Prostate gland (tissue), 2 donors: Measurements from ENCODE around the gene ELMO3. TPM values are rescaled to one million over a fixed set of nuclear protein-coding genes. Genes with fewer than 3 reads are reported as not detected.

Source experiments
- DNase-seq: peaks from one replicate; pipeline ENCODE4 v3.0.0-alpha.2; 2019; ENCODE audit warnings: low spot score
- H3K27ac ChIP-seq, 2 donors: fragments of 200-600 bp; sonication (generic); 2 replicates each; pipeline ENCODE4 v1.5.1; 2017 to 2019
- H3K27me3 ChIP-seq: fragments of 200-600 bp; sonication (generic); replicated peaks from 2 replicates; pipeline ENCODE4 v1.5.1; 2019; ENCODE audit not compliant: insufficient read depth
- H3K36me3 ChIP-seq, 2 donors: fragments of 200-600 bp; sonication (generic); 1 replicate in 1 of 2; 2 replicates in 1 of 2; pipeline versions ENCODE4 v1.5.1 to v1.8.1; 2017 to 2019
- H3K4me1 ChIP-seq: fragments of 200-600 bp; sonication (generic); replicated peaks from 2 replicates; pipeline ENCODE4 v1.5.1; 2019
- H3K4me3 ChIP-seq, 2 donors: fragments of 200-600 bp; sonication (generic); 2 replicates each; pipeline ENCODE4 v1.5.1; 2017 to 2019
- H3K9me3 ChIP-seq: fragments of 200-600 bp; sonication (generic); 2 replicates; pipeline ENCODE4 v1.5.1; 2017
- POLR2A ChIP-seq: fragments of 450-650 bp; IDR thresholded peaks from one replicate; pipeline ENCODE4 v1.6.1; 2016; ENCODE audit warnings: antibody characterized with exemption, mild to moderate bottlenecking
- POLR2AphosphoS5 ChIP-seq: sonication (generic); formaldehyde crosslinking; IDR thresholded peaks from one replicate; pipeline ENCODE4 v1.6.1; 2017; ENCODE audit warnings: antibody characterized with exemption
- WGBS: methylation state at CpG from one replicate; pipeline ENCODE4 v1.1.5; 2018; 5-methylcytosine and 5-hydroxymethylcytosine counted together
- intact Hi-C: fragments of 100-400 bp; cut with DNase I; formaldehyde crosslinking; loops from one replicate; pipeline ENCODE4 v1.14.2; 2022
- total RNA-seq, 2 donors: library from RNA; depleted of rRNA; stranded (reverse); fragments of >200 nt; gene quantifications; one replicate each; pipeline ENCODE4 v1.1.0, GENCODE V29; 2016
- TF ChIP-seq, protein P1 (sequence below), 4 experiments: fragments of 200-600 bp in 2 of 4; fragments of 450-650 bp in 2 of 4; sonication (generic) in 2 of 4; IDR thresholded peaks; 1 replicate in 3 of 4; 2 replicates in 1 of 4; pipeline ENCODE4 v1.5.1; 2016 to 2019; ENCODE audit warnings: antibody characterized with exemption in 4 of 4, mild to moderate bottlenecking in 2 of 4, moderate library complexity in 2 of 4

The ELMO3 gene
- total RNA-seq, 2 donors from 2014 or later = 24.8 to 36.7 TPM

DNA sequence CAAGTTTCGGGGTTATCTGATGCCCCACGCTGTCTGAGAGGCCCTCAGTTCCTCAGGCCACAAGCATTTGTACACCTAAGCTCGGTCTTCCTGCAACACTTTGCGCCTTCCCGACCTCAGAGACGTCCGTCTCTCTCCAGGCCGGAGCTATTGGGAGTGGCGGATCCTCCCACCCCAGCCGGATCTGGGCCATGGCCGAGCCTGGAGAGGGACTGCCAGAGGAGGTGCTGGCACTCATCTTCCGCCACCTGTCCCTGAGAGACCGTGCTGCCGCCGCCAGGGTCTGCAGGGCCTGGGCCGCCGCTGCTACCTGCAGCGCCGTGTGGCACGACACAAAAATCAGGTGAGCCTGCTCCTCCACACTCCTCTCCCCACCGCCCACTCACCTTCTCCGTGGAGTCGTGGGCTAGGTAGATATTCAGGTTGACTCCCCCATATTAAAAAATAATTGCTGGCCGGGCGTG is 37.3 kb upstream of the ELMO3 start:
- H3K36me3 ChIP-seq = no peaks in the 10 kb centered on the region
- 41% methylated on average over 25 of the region's 25 CpGs for WGBS
- no peaks in the 10 kb centered on the region for H3K27me3 ChIP-seq
- intact Hi-C loops = no loop called here
- DNase-seq = peak; percentile 41
- peak overlapping the region; percentile 92 to 97 for H3K4me3 ChIP-seq
- no peak for TF ChIP-seq POLR2A
- TF ChIP-seq, protein P1, sequence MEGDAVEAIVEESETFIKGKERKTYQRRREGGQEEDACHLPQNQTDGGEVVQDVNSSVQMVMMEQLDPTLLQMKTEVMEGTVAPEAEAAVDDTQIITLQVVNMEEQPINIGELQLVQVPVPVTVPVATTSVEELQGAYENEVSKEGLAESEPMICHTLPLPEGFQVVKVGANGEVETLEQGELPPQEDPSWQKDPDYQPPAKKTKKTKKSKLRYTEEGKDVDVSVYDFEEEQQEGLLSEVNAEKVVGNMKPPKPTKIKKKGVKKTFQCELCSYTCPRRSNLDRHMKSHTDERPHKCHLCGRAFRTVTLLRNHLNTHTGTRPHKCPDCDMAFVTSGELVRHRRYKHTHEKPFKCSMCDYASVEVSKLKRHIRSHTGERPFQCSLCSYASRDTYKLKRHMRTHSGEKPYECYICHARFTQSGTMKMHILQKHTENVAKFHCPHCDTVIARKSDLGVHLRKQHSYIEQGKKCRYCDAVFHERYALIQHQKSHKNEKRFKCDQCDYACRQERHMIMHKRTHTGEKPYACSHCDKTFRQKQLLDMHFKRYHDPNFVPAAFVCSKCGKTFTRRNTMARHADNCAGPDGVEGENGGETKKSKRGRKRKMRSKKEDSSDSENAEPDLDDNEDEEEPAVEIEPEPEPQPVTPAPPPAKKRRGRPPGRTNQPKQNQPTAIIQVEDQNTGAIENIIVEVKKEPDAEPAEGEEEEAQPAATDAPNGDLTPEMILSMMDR (IDR thresholded peaks at IDR 0.05) = peak in 1 of 4 experiments; percentile 31
- H3K27ac ChIP-seq = peak overlapping the region; percentile 91 to 94
- peaks cover 32% of the 10 kb centered on the region for H3K4me1 ChIP-seq
- no peaks in the 10 kb centered on the region for H3K9me3 ChIP-seq

DNA sequence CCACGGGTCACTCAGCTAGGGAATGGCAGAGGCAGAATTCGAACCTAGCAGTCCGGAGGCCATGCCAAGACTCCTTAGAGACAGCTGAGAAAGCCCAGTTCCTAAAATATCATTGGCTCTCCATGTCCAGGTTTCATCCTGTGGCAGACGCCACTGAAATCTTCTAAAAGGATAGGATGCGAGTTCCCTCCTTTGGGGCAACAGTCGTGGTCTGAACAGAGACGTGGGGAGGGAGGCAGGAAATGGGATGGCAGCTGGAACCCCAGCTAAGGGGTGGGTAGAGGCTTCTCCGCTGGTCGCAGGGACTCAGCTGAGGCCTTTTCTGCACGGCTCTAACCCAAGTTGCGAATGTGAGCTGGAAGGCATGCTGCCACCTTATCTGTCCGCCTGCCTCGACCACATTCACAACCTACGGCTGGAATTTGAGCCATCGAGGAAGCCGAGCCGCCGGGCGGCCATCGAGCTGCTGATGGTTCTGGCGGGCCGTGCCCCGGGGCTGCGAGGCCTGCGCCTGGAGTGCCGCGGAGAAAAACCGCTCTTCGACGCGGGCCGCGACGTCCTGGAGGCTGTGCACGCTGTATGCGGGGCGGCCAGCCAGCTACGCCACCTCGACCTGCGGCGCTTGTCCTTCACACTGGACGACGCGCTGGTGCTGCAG is 36.3 kb upstream of the ELMO3 start:
- Histone ChIP-seq H3K4me1 (peaks cover 32% of the 10 kb centered on the region), H3K36me3 (no peaks in the 10 kb centered on the region), H3K9me3 (no peaks in the 10 kb centered on the region), H3K27me3 (no peaks in the 10 kb centered on the region), H3K27ac (peak overlapping the region; percentile 91 to 94), H3K4me3 (peak overlapping the region; percentile 27 to 30)
- no peak for DNase-seq
- no peak for TF ChIP-seq POLR2AphosphoS5
- TF ChIP-seq POLR2A = no peak
- TF ChIP-seq, protein P1 (IDR thresholded peaks at IDR 0.05) = no peak
- 16% methylated on average over 44 of the region's 44 CpGs for WGBS
- intact Hi-C loops = no loop called here

DNA sequence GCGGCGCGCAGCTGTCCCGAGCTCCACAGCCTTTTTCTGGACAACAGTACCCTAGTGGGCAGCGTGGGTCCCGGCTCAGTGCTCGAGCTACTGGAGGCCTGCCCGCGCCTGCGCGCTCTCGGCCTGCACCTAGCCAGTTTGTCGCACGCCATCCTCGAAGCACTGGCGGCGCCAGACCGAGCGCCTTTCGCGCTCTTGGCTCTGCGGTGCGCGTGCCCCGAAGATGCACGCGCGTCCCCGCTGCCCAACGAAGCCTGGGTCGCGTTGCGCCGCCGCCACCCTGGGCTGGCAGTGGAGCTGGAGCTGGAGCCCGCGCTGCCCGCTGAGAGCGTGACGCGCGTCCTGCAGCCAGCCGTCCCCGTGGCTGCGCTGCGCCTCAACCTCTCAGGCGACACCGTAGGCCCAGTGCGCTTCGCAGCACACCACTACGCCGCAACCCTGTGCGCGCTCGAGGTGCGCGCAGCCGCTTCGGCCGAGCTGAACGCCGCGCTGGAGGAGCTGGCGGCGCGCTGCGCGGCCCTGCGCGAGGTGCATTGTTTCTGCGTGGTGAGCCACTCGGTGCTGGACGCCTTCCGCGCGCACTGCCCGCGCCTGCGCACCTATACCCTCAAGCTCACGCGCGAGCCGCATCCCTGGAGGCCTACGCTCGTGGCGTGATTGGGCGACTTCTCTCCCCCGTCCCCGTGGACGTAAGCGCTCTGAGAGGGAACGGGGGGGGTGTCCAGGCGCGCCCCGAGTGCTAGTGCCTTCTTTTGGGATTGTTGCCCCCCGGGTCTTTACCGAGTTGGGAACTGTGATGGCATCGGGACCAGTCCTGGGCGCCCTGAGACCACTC is 35.5 kb upstream of the ELMO3 start:
- H3K36me3 ChIP-seq = no peaks in the 10 kb centered on the region
- peaks cover 31% of the 10 kb centered on the region for H3K4me1 ChIP-seq
- WGBS = 2% methylated on average over 83 of the region's 99 CpGs
- peak overlapping the region; percentile 91 to 94 for H3K27ac ChIP-seq
- peak; percentile 56 for DNase-seq
- intact Hi-C loops = no loop called here
- no peaks in the 10 kb centered on the region for H3K27me3 ChIP-seq
- TF ChIP-seq POLR2AphosphoS5 (no peak), POLR2A (no peak)
- TF ChIP-seq, protein P1 (IDR thresholded peaks at IDR 0.05) = no peak
- no peaks in the 10 kb centered on the region for H3K9me3 ChIP-seq
- peak overlapping the region; percentile 27 to 30 for H3K4me3 ChIP-seq

DNA sequence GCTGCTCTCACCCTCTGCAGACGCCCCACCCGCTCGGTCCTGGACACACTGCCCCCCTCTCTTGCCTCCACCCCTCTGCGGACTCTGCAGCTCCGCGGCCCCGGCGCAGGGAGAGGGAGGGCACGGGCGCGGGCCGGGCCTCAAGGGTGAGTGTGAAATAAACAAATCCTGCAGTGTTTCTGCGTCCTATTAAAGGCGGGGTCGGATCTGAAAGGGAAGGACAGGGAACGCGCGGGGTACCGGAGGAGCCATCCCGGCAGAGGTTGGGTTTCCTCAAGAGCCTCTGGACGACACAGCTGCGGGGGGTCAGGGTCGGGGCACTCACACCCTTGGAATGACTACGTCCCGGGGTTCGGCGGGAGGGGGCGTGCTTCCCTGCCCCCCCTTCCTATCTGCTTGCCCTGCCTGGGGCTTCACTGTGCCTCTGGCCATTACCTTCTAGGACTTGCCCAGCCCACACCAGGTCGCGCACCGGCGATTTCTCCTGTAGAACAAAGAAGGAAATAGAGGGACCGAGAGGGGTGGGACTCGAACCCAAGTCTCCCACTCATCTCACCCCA is 34.9 kb upstream of the ELMO3 start:
- WGBS = 2% methylated on average over 32 of the region's 34 CpGs
- peaks cover 25% of the 10 kb centered on the region for H3K4me1 ChIP-seq
- TF ChIP-seq POLR2A (no peak), POLR2AphosphoS5 (no peak)
- TF ChIP-seq, protein P1 (IDR thresholded peaks at IDR 0.05) = no peak
- H3K9me3 ChIP-seq = no peaks in the 10 kb centered on the region
- no peaks in the 10 kb centered on the region for H3K27me3 ChIP-seq
- H3K4me3 ChIP-seq = peak overlapping the region; percentile 27 to 30
- intact Hi-C loops = no loop called here
- no peaks in the 10 kb centered on the region for H3K36me3 ChIP-seq
- H3K27ac ChIP-seq = peak overlapping the region; percentile 91 to 94
- DNase-seq = no peak
